Caco-2 (cell line): Measurements from ENCODE around the gene KCNK3. TPM values are rescaled to one million over a fixed set of nuclear protein-coding genes. Genes with fewer than 3 reads are reported as not detected.
A peak's percentile ranks its signal among the peaks of the same experiment; 100 is the strongest.

Experiments
- BruUV-seq: library from RNA; stranded (reverse); fragments of 400-500 nt; replicated peaks from 2 replicates; lab custom pipeline; 2021; lab: Mats Ljungman, UMichigan
- CTCF ChIA-PET: fragments of 300-600 bp; sonication (Branson Sonifier 250); formaldehyde crosslinking; loops from one replicate; lab custom pipeline; 2022; ENCODE audit warnings: antibody characterized with exemption; lab: Charles Lee
- POLR2A ChIA-PET: fragments of 300-600 bp; sonication (Branson Sonifier 250); formaldehyde crosslinking; loops from one replicate; lab custom pipeline; 2022; ENCODE audit warnings: antibody characterized with exemption; lab: Charles Lee
- DNase-seq, 2 experiments: peaks; one replicate each; pipeline versions ENCODE4 v3.0.0 to v3.0.0-alpha.2; 2020 to 2022
- H3K27me3 ChIP-seq: replicated peaks from 2 replicates; pipeline ENCODE4 v1.6.0; 2011; ENCODE audit warnings: low read length; ENCODE audit not compliant: control insufficient read depth, insufficient read depth
- H3K36me3 ChIP-seq: 2 replicates; pipeline ENCODE4 v1.5.1; 2011; ENCODE audit warnings: low read length; ENCODE audit not compliant: control insufficient read depth, insufficient read depth
- H3K4me1 ChIP-seq: fragments of 250-450 bp; sonication (Bioruptor Pico); 2 replicates; pipeline ENCODE4 v1.5.1; 2020; ENCODE audit warnings: mild to moderate bottlenecking
- H3K4me3 ChIP-seq: 2 replicates; pipeline ENCODE4 v1.5.1; 2011; ENCODE audit warnings: low read depth, mild to moderate bottlenecking, control low read depth, low read length
- H3K9me3 ChIP-seq: fragments of 250-450 bp; sonication (Bioruptor Pico); 2 replicates; pipeline ENCODE4 v1.5.1; 2020; ENCODE audit warnings: mild to moderate bottlenecking, moderate library complexity
- H3K27ac Mint-ChIP-seq: one replicate; pipeline ENCODE4 v1.8.0; 2022; ENCODE audit warnings: mixed read lengths; ENCODE audit not compliant: unreplicated experiment
- H3K27me3 Mint-ChIP-seq: one replicate; pipeline ENCODE4 v1.8.0; 2022; ENCODE audit warnings: mixed read lengths; ENCODE audit not compliant: insufficient read depth, unreplicated experiment
- H3K36me3 Mint-ChIP-seq: one replicate; pipeline ENCODE4 v1.8.0; 2022; ENCODE audit warnings: mild to moderate bottlenecking, mixed read lengths; ENCODE audit not compliant: insufficient read depth, unreplicated experiment
- H3K4me1 Mint-ChIP-seq: one replicate; pipeline ENCODE4 v1.8.0; 2022; ENCODE audit warnings: low read depth, mixed read lengths; ENCODE audit not compliant: unreplicated experiment
- H3K4me3 Mint-ChIP-seq: one replicate; pipeline ENCODE4 v1.8.0; 2022; ENCODE audit warnings: mild to moderate bottlenecking, moderate library complexity, mixed read lengths; ENCODE audit not compliant: unreplicated experiment
- H3K9me3 Mint-ChIP-seq: one replicate; pipeline ENCODE4 v1.8.0; 2022; ENCODE audit warnings: mixed read lengths; ENCODE audit not compliant: unreplicated experiment
- CTCF ChIP-seq, 2 experiments: fragments of 200-600 bp in 1 of 2; IDR thresholded peaks; 1 replicate in 1 of 2; 2 replicates in 1 of 2; pipeline versions ENCODE4 v1.5.1 to v1.8.0; 2011 to 2022; ENCODE audit warnings: antibody characterized with exemption in 1 of 2, control low read depth in 1 of 2, inconsistent platforms in 1 of 2, low read depth in 1 of 2, low read length in 1 of 2, mild to moderate bottlenecking in 1 of 2, moderate library complexity in 1 of 2; ENCODE audit not compliant: insufficient read depth in 1 of 2, severe bottlenecking in 1 of 2, unreplicated experiment in 1 of 2
- intact Hi-C: fragments of 100-400 bp; cut with micrococcal nuclease; formaldehyde crosslinking; loops from one replicate; pipeline ENCODE4 v1.10.0; 2022; ENCODE audit not compliant: unreplicated experiment
- total RNA-seq: library from RNA; stranded (reverse); gene quantifications from 2 replicates; pipeline ENCODE4 v1.2.3, GENCODE V29; 2022

KCNK3 gene
- total RNA-seq, 1 experiment from 2014 or later, result 0.36 TPM

GRCh38 chr2:26705126-26705525, 12.6 kb downstream of the KCNK3 start:
- TF ChIP-seq CTCF (IDR thresholded peaks at IDR 0.05; ENCODE audit: insufficient read depth in 1 of 2, low read depth in 1 of 2, low read length in 1 of 2, severe bottlenecking in 1 of 2, unreplicated experiment in 1 of 2), result no peak
- intact Hi-C loops, result no loop called here
- H3K9me3 Mint-ChIP-seq, result no peaks in the 10 kb centered on the region
- no peak overlapping the region for H3K4me3 ChIP-seq
- no peaks in the 10 kb centered on the region for H3K36me3 Mint-ChIP-seq
- CTCF ChIA-PET, result no interaction called here
- no peaks in the 10 kb centered on the region for H3K36me3 ChIP-seq
- peaks cover 22% of the 10 kb centered on the region for H3K4me1 Mint-ChIP-seq
- DNase-seq, result no peak
- H3K27ac Mint-ChIP-seq, result no peak overlapping the region
- H3K27me3 Mint-ChIP-seq, result peaks cover 2% of the 10 kb centered on the region
- no TSS peak for BruUV-seq
- no peak overlapping the region for H3K4me3 Mint-ChIP-seq
- no peaks in the 10 kb centered on the region for H3K27me3 ChIP-seq
- H3K9me3 ChIP-seq, result no peaks in the 10 kb centered on the region
- POLR2A ChIA-PET, result no interaction called here
- peaks cover 42% of the 10 kb centered on the region for H3K4me1 ChIP-seq

GRCh38 chr2:26706093-26706492, 13.6 kb downstream of the KCNK3 start:
- Mint-ChIP-seq H3K36me3 (no peaks in the 10 kb centered on the region), H3K27me3 (no peaks in the 10 kb centered on the region), H3K27ac (no peak overlapping the region), H3K9me3 (no peaks in the 10 kb centered on the region), H3K4me1 (peaks cover 22% of the 10 kb centered on the region), H3K4me3 (no peak overlapping the region)
- no peaks in the 10 kb centered on the region for H3K9me3 ChIP-seq
- H3K27me3 ChIP-seq, result no peaks in the 10 kb centered on the region
- intact Hi-C loops, result no loop called here
- H3K4me1 ChIP-seq, result peaks cover 50% of the 10 kb centered on the region
- CTCF ChIA-PET, result interaction anchor here (1.1 kb wide), 1 partner anchor 40 kb away, joined by 3 read pairs; no protein-coding TSS in a partner anchor
- DNase-seq, result no peak
- no peak overlapping the region for H3K4me3 ChIP-seq
- no peak for TF ChIP-seq CTCF (IDR thresholded peaks at IDR 0.05; ENCODE audit: insufficient read depth in 1 of 2, low read depth in 1 of 2, low read length in 1 of 2, severe bottlenecking in 1 of 2, unreplicated experiment in 1 of 2)
- no TSS peak for BruUV-seq
- POLR2A ChIA-PET, result no interaction called here
- H3K36me3 ChIP-seq, result no peaks in the 10 kb centered on the region

GRCh38 chr2:26706616-26707473, 14.3 kb downstream of the KCNK3 start:
- POLR2A ChIA-PET, result no interaction called here
- H3K4me3 Mint-ChIP-seq, result no peak overlapping the region
- BruUV-seq, result no TSS peak
- H3K27me3 Mint-ChIP-seq, result no peaks in the 10 kb centered on the region
- TF ChIP-seq CTCF (IDR thresholded peaks at IDR 0.05; ENCODE audit: insufficient read depth in 1 of 2, low read depth in 1 of 2, low read length in 1 of 2, severe bottlenecking in 1 of 2, unreplicated experiment in 1 of 2), result no peak
- intact Hi-C loops, result no loop called here
- Histone ChIP-seq H3K27me3 (no peaks in the 10 kb centered on the region), H3K4me3 (no peak overlapping the region), H3K36me3 (no peaks in the 10 kb centered on the region), H3K9me3 (no peaks in the 10 kb centered on the region), H3K4me1 (peaks cover 56% of the 10 kb centered on the region)
- CTCF ChIA-PET, result interaction anchor here (1.1 kb wide), 1 partner anchor 39 kb away, joined by 3 read pairs; no protein-coding TSS in a partner anchor
- H3K36me3 Mint-ChIP-seq, result no peaks in the 10 kb centered on the region
- H3K4me1 Mint-ChIP-seq, result peaks cover 22% of the 10 kb centered on the region
- no peak overlapping the region for H3K27ac Mint-ChIP-seq
- DNase-seq, result peak; percentile 66 to 87
- no peaks in the 10 kb centered on the region for H3K9me3 Mint-ChIP-seq
